Measurements from ENCODE around the gene MORF4L2. TPM values are rescaled to one million over a fixed set of nuclear protein-coding genes. Genes with fewer than 3 reads are reported as not detected.

Gene MORF4L2
- total and polyA plus RNA-seq, 2 of the 8 experiments (the other 6 are each of a cell fraction or from before 2014, with no cell fraction given) = 235 to 373 TPM

GRCh38 chrX:103697687-103698086 is 11.2 kb upstream of the MORF4L2 start (continued):
- TF ChIP-seq CHD7 (IDR thresholded peaks at IDR 0.05; ENCODE audit: insufficient replicate concordance, low read length) = no peak
